HepG2 (cell line): Measurements from ENCODE around the gene NKD1. TPM values are rescaled to one million over a fixed set of nuclear protein-coding genes. Genes with fewer than 3 reads are reported as not detected.

ENCODE experiments used
- GPN1 ChIP-seq: sonication (generic); formaldehyde crosslinking; IDR thresholded peaks from 2 replicates; pipeline ENCODE4 v1.5.1; 2020; ENCODE audit warnings: missing genetic modification reagents, borderline replicate concordance
- IRF1 ChIP-seq: sonication (generic); formaldehyde crosslinking; IDR thresholded peaks from 2 replicates; pipeline ENCODE4 v1.4.0; 2020; ENCODE audit warnings: low read depth, mild to moderate bottlenecking, missing genetic modification reagents
- NRL ChIP-seq: sonication (generic); formaldehyde crosslinking; IDR thresholded peaks from 2 replicates; pipeline ENCODE4 v1.5.0; 2020; ENCODE audit warnings: missing genetic modification reagents, mild to moderate bottlenecking, moderate library complexity, borderline replicate concordance
- PHF5A ChIP-seq: IDR thresholded peaks from one replicate; pipeline ENCODE4 v1.6.1; 2018; ENCODE audit warnings: low read depth, missing genetic modification reagents; ENCODE audit not compliant: unreplicated experiment
- PREB ChIP-seq: sonication (generic); formaldehyde crosslinking; IDR thresholded peaks from 2 replicates; pipeline ENCODE4 v1.4.0; 2020; ENCODE audit warnings: missing genetic modification reagents
- RELA ChIP-seq: sonication (generic); formaldehyde crosslinking; IDR thresholded peaks from 2 replicates; pipeline ENCODE4 v1.4.0; 2020; ENCODE audit warnings: missing genetic modification reagents
- ZBTB8A ChIP-seq: sonication (generic); formaldehyde crosslinking; IDR thresholded peaks from 2 replicates; pipeline ENCODE4 v1.4.0; 2020; ENCODE audit warnings: mild to moderate bottlenecking, low read depth, missing genetic modification reagents, borderline replicate concordance
- ZNF235 ChIP-seq: sonication (generic); formaldehyde crosslinking; IDR thresholded peaks from 2 replicates; pipeline ENCODE4 v1.8.1; 2023; ENCODE audit warnings: mild to moderate bottlenecking, missing genetic modification reagents, borderline replicate concordance
- ZNF281 ChIP-seq: sonication (generic); formaldehyde crosslinking; IDR thresholded peaks from 2 replicates; pipeline ENCODE4 v1.4.0; 2020; ENCODE audit warnings: missing genetic modification reagents, borderline replicate concordance
- ZNF451 ChIP-seq: sonication (generic); formaldehyde crosslinking; IDR thresholded peaks from 2 replicates; pipeline ENCODE4 v1.5.0; 2020; ENCODE audit warnings: mild to moderate bottlenecking, missing genetic modification reagents
- ZNF646 ChIP-seq: sonication (generic); formaldehyde crosslinking; IDR thresholded peaks from 2 replicates; pipeline ENCODE4 v1.9.0; 2021; ENCODE audit warnings: mild to moderate bottlenecking, missing genetic modification reagents
- polyA plus RNA-seq, 8 experiments: library from polyadenylated mRNA; depleted of rRNA in 3 of 8; stranded (reverse) in 7 of 8; unstranded in 1 of 8; fragments of >200 nt; fragmentation: Illumina TruSeq in 4 of 8; extraction: Trizol in 4 of 8; gene quantifications; 2 replicates each; pipeline versions ENCODE4 v1.2.1 to v1.2.3, GENCODE V29; 2011 to 2016; ENCODE audit warnings: low read depth in 4 of 8, missing spikeins in 1 of 8, mixed read lengths in 1 of 8; ENCODE audit not compliant: insufficient read depth in 1 of 8
- total RNA-seq, 5 experiments: library from RNA; depleted of rRNA; stranded (reverse); fragments of >200 nt; fragmentation: Illumina TruSeq; extraction: Trizol; gene quantifications; 2 replicates each; pipeline ENCODE4 v1.2.3, GENCODE V29; 2016; ENCODE audit warnings: low read depth in 1 of 5
- TF ChIP-seq, protein P1 (sequence below): sonication (generic); formaldehyde crosslinking; IDR thresholded peaks from 2 replicates; pipeline ENCODE4 v1.8.1; 2023; ENCODE audit warnings: mild to moderate bottlenecking, missing genetic modification reagents
- TF ChIP-seq, protein P2 (sequence below): sonication (generic); formaldehyde crosslinking; IDR thresholded peaks from 2 replicates; pipeline ENCODE4 v1.5.1; 2020; ENCODE audit warnings: missing genetic modification reagents, mild to moderate bottlenecking, borderline replicate concordance

NKD1 gene
- total and polyA plus RNA-seq, 2 of the 13 experiments (the other 11 are each of a cell fraction or from before 2014, with no cell fraction given), result 70.4 to 121 TPM

GRCh38 chr16:50539053-50539695 is 9.0 kb upstream of the NKD1 start (continued):
- TF ChIP-seq ZNF646 (CRISPR knock-in tag) (peak; percentile 59; the same call in 1 of the 2 replicates), ZBTB8A (no peak), ZNF235 (CRISPR knock-in tag) (no peak), IRF1 (CRISPR knock-in tag) (no peak), RELA (peak; percentile 59; the same call in 1 of the 2 replicates), PHF5A (CRISPR knock-in tag) (peak; percentile 35), PREB (CRISPR knock-in tag) (no peak), NRL (CRISPR knock-in tag) (peak; percentile 26; the same call in 1 of the 2 replicates), GPN1 (no peak), ZNF451 (CRISPR knock-in tag) (peak; percentile 39; the same call in 1 of the 2 replicates), ZNF281 (CRISPR knock-in tag) (peak; percentile 91; the same call in 1 of the 2 replicates)
- TF ChIP-seq, protein P1, sequence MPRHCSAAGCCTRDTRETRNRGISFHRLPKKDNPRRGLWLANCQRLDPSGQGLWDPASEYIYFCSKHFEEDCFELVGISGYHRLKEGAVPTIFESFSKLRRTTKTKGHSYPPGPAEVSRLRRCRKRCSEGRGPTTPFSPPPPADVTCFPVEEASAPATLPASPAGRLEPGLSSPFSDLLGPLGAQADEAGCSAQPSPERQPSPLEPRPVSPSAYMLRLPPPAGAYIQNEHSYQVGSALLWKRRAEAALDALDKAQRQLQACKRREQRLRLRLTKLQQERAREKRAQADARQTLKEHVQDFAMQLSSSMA (CRISPR knock-in tag), result peak; percentile 70; the same call in 1 of the 2 replicates
- TF ChIP-seq, protein P2, sequence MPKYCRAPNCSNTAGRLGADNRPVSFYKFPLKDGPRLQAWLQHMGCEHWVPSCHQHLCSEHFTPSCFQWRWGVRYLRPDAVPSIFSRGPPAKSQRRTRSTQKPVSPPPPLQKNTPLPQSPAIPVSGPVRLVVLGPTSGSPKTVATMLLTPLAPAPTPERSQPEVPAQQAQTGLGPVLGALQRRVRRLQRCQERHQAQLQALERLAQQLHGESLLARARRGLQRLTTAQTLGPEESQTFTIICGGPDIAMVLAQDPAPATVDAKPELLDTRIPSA, result no peak
